Fibroblast of upper back skin (primary cell): ENCODE results near the gene REG3A.

Experiments used
- DNase-seq: peaks from one replicate; pipeline ENCODE4 v3.0.0-alpha.2; 2013

Gene REG3A

DNA sequence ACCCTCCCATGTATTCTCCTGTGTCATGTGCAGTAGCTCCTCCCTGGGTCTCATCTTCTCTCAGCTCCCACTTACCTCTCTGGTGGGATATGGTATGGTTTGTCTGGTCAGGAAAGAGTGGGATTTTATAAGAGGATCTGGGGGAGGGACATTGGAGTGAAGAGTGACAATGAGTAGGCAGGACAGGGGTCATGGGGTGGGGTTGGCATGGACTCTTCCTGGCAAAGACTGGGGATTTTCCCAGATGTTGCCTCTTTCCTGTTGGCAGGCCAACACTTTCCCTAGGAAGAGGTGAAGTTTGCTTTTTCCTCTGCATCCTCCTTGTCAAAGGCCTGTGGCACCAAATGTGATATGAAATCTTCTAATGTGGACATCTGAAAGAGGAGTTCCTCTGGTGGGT lies at the start of gene REG3A:
Gene REG3A (minus strand): TSS at position 101 of the 400 bp plus-strand sequence. CDS start 348 bp downstream, outside the sequence.
- no peak for DNase-seq

DNA sequence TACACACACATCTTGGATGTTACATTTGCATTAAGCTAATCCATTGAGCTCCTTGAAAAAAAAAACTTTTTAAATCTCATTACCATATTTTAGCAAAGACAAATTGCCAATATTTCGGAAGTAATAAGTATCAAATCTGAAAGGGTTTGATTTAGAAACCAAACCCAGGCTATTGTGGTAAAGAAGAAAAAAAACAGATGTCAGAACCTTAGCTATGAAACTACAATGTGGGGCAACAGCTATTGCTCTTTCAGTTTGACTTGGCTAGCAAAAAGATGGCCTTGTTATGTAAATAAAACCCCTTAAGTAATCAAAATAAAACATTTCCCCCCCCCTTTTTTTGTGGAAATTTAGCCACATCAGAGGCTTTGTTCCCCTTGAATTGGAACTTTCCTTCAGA lies 41.2 kb upstream of the REG3A start:
- DNase-seq = no peak

DNA sequence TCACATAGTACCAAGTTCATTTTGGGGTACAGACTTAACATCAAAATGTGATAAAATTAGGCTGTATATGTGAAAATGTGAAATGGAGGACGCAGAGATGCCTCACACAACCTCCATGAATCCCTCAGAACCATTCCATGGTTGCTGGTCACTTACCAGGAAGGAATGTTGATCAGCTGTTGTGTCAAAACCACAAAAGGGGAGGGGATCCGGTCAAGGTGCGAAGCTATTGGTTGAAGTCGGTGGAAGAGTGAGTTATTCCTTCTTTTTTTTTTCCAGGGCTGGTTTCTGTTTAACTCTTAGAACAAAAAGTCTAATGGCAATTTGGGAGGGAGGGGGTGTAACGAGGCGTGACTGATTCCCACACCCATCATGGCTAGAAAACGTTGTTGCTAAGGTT lies 32.3 kb upstream of the REG3A start:
- DNase-seq = no peak

- no peak for DNase-seq
Measured at GRCh38 chr2:79191081-79191480, 31.5 kb upstream of the REG3A start.

- DNase-seq = no peak
Measured at GRCh38 chr2:79189465-79189864, 29.9 kb upstream of the REG3A start.

DNA sequence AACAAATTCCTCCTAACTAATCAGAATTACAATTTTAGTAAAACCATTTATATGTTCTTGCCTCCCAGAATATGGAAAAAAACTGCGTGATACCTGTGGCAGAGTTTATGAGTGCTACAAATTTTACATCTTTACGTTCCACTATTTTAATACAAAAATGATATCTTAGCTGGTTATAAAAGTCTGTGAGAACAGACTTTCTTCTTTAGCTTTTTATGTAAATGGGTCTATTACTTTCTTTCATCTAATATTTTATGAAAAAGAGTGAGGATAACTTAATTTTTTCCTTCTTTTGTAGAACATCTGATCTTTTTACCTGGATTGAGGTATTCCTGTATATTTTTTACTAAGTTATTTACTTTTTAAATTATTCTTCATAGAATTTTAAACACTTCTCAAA lies 22.1 kb upstream of the REG3A start:
- DNase-seq = no peak

DNA sequence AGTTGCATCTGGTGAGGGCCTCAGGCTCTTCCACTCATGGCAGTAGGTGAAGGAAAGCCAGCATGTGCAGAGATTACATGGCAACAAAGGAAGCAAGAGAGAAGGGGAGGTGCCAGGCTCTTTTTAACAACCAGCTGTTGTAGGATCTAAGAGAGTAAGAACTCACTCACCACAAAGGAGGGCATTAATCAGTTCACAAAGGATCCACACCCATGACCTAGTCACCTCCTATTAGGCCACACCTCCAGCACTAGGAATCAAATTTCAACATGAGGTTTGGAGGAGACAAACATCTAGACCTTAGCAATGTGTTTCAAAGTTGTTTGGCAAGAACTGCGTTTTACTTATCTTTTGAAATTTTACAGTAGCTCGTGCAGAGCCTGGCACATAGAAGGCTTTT lies 20.5 kb upstream of the REG3A start:
- DNase-seq = no peak

DNA sequence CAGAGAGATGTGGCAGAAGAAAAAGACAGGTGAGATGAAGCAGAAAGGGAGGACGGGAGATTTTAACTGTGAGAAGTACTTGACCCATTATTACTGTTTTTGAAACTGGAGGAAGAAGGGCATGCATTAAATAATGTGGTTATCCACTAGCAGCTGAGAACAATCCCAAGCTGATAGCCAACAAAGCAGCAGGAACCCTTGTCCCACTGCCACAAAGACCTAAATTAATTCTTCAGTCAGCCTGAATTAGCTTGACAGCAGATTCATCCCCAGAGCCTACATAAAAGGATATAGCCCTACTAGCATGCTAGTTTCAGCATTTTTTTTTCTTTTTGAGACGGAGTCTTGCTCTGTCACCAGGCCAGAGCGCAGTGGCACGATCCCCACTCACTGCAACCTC lies 19.5 kb upstream of the REG3A start:
- no peak for DNase-seq

GRCh38 chr2:79178076-79178674 lies 18.6 kb upstream of the REG3A start:
- no peak for DNase-seq

GRCh38 chr2:79171348-79171958 lies 11.9 kb upstream of the REG3A start:
- no peak for DNase-seq

DNA sequence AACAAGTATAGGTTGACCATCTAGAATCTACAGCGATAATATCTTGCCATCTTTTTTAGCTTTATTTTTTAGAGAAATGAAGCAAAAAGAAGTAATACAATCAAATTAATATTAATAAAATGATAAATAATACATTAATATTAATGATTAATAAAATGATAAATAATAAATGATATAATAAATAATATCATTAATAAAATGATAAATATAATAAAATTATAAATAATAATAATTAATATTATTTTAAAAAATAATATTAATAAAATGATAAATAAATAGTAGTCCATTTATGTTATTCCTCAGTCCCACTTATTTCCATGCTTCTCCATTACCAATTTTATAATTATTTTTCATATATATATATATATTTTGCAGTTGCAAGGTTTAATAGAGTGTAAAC lies 3.2 kb upstream of the REG3A start:
- no peak for DNase-seq

DNA sequence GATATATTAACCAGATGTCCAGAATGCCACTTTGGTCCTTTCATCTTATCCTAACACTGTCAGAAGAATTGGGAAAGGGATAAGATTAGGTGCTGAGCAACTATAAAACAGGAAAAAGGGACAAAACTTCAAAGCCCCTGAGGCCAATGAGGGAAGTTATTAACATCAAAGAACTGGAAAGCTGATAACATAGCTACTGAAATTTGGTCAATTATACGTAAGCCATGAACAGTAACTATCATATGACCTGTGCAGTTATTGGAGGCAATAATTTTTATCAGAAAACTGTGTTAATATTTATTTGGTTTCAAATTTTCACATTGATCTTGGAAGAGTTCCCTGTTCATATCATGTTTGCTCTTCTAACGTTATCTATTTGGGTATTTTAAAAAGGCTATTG lies 2.6 kb upstream of the REG3A start:
- DNase-seq = no peak

DNA sequence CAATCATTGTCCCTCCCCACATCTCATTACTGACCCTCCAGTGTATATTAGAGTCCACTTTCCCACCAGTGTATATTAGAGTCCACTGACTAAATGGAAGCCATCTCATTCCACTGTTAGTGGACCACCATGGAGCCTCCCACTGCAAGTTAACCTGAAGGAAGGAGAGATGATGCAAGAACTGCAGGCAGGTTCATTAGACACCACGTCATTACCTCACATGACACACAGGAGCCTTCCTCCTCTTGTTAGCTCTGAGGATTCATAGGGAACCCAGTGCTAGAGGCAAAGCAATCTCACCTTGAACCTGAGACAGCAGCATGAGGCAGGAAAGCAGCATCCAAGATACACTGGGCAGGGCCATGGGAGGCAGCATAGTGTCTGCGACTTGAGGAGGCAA lies 523 bp downstream of the REG3A start:
- no peak for DNase-seq

- no peak for DNase-seq
Measured at GRCh38 chr2:79155826-79156476, 3.6 kb downstream of the REG3A start.

- no peak for DNase-seq
Measured at GRCh38 chr2:79139423-79139822, 20.1 kb downstream of the REG3A start.

- DNase-seq = no peak
Measured at GRCh38 chr2:79138385-79138784, 21.2 kb downstream of the REG3A start.

GRCh38 chr2:79131687-79132086 lies 27.9 kb downstream of the REG3A start:
- DNase-seq = no peak

DNA sequence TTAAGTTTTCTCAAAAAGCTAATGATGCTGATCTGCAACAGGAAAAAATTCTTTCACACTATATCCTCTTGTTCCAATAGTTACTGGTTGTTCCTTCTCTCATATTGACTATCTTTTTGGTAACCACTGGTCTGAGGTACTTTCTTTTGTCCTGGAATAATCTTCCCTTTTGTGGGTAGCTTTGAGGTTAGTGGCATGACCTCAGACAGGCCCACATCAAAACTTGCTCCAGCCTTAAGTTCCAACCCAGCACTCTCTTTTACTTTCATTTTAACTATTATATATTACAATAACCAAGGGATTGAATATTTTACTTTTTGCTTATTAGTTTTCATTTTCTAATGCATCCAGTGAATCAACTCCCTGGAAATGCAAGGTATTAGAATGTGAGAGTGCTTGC lies 29.7 kb downstream of the REG3A start:
- DNase-seq = no peak

- DNase-seq = no peak
Measured at GRCh38 chr2:79129260-79129659, 30.3 kb downstream of the REG3A start.

DNA sequence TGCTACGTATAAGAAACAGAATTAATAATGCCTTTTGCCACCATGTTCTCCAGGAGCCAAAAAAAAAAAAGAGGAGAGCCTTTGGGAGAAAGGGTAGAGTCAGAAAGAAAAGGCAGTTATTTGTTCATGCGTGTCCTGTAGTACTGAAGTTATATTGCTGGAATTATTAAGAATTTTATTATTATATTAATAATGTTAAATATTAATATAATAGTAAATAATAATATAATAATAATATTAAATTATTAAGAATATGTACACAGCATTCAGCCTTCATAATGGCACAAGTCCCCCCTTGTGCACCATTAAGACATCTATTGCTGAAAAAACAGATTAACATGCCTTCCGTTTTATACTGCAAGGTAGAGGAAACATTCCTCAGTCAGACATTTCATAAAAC lies 31.1 kb downstream of the REG3A start:
- DNase-seq = no peak

DNA sequence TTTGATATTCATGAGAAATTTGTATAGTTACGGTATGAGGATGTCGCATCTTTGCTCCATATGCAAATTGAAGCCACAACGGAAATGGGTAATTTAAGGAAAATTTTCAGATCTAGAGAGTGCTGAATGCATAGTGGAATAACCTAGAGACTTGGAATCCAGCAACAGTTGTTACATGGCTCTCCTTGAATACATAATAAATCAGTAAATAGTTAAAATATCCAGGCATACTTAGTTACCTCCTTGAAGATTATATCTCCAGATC lies 33.9 kb downstream of the REG3A start:
- DNase-seq = no peak

GRCh38 chr2:79124907-79125720 lies 34.4 kb downstream of the REG3A start:
- no peak for DNase-seq

DNA sequence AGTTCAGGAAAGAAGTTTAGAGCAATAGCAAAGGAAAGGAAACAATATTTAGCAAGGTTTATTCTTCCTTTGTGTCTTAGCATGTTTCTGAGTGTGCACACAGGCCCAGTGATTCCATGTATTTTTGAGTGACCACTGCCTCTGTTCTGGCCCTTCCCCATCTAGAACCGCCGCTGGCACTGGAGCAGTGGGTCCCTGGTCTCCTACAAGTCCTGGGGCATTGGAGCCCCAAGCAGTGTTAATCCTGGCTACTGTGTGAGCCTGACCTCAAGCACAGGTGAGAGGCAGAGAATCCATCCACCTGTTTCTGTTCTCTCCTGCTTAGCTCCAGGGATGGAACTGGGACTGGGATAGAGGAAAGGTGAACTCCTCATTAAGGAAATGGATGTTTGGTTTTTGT lies 36.9 kb downstream of the REG3A start:
- no peak for DNase-seq

- no peak for DNase-seq
Measured at GRCh38 chr2:79120194-79120713, 39.3 kb downstream of the REG3A start, which contains the start of gene REG1A. Gene REG1A (plus strand): TSS chr2:79120488. CDS start chr2:79120862, 374 bp downstream.
